ENCODE results near the gene SFTPB. TPM values are rescaled to one million over a fixed set of nuclear protein-coding genes. Genes with fewer than 3 reads are reported as not detected.
"Not testable (repeated sequence)": the region's sequence is repeated elsewhere in the genome, so short reads cannot be mapped to it uniquely, and the experiment has no call there.

SFTPB gene
- total RNA-seq, 3 donors from 2014 or later, result 3.7 TPM; not detected in 2

DNA sequence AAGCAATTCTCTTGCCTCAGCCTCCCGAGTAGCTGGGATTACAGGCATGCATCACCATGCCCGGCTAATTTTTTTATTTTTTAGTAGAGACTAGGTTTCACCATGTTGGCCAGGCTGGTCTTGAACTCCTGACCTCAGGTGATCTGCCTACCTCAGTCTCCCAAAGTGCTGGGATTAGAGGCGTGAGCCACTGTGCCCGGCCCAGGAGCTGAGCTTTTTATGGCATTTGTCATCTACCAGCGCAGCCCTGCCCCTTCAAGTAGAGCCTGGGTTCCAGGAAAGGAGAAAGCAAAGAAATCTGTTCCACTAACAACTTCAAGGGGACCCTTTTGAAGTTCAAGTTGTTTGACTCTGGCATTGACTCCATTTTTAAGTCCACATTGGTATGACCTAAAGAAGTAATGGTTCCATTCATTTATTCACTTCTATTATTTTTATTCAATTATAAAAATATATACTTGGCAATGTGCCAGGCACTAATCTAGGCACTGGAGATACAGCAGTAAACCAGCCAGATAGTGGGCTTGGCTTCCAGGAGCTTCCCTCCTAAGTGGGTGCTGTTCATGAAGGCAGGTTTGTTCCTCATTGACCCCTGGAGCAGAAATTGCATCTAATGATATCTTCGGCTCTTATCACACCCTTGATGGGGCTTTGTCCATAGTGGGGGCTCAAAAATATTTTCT, 8.0 kb upstream of the SFTPB start:
- H3K9me3 ChIP-seq, result no peaks in the 10 kb centered on the region
- no peaks in the 10 kb centered on the region for H3K36me3 ChIP-seq
- no peak overlapping the region for H3K27ac ChIP-seq
- intact Hi-C loops (cut with DNase I; ENCODE audit: low total_unique reads), result no loop called here
- no peak overlapping the region for H3K4me3 ChIP-seq
- peaks cover 0 to 5% of the 10 kb centered on the region in 2 donors for H3K4me1 ChIP-seq
- DNase-seq (ENCODE audit: low spot score in 2 of 2), result no peak
- no peaks in the 10 kb centered on the region for H3K27me3 ChIP-seq
- TF ChIP-seq POLR2AphosphoS5 (IDR thresholded peaks at IDR 0.05) (no peak), POLR2A (IDR thresholded peaks at IDR 0.05) (no peak)
- TF ChIP-seq, protein P1, sequence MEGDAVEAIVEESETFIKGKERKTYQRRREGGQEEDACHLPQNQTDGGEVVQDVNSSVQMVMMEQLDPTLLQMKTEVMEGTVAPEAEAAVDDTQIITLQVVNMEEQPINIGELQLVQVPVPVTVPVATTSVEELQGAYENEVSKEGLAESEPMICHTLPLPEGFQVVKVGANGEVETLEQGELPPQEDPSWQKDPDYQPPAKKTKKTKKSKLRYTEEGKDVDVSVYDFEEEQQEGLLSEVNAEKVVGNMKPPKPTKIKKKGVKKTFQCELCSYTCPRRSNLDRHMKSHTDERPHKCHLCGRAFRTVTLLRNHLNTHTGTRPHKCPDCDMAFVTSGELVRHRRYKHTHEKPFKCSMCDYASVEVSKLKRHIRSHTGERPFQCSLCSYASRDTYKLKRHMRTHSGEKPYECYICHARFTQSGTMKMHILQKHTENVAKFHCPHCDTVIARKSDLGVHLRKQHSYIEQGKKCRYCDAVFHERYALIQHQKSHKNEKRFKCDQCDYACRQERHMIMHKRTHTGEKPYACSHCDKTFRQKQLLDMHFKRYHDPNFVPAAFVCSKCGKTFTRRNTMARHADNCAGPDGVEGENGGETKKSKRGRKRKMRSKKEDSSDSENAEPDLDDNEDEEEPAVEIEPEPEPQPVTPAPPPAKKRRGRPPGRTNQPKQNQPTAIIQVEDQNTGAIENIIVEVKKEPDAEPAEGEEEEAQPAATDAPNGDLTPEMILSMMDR (IDR thresholded peaks at IDR 0.05), result no peak

DNA sequence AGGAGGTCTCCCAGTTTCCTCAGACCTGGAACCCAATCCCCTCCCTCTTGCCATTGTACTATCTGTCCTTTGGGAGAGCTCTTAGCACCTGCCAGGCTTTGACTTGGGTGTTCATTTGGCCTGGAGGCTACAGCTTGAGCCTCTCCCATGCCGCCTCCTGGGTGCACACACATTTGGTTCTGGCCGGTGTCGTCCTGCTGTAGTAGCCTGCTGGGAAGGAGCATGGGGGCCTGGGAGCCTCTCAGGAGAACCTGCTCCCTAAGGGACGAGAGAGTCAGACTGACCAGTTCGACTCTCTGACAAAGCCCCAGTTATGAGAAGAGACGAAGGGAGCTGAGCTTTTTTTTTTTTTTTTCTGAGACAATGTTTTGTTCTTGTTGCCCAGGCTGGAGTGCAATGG, 7.4 kb upstream of the SFTPB start:
- TF ChIP-seq POLR2AphosphoS5 (IDR thresholded peaks at IDR 0.05) (no peak), POLR2A (IDR thresholded peaks at IDR 0.05) (no peak)
- H3K27ac ChIP-seq, result no peak overlapping the region
- no peaks in the 10 kb centered on the region for H3K27me3 ChIP-seq
- no peaks in the 10 kb centered on the region for H3K9me3 ChIP-seq
- intact Hi-C loops (cut with DNase I; ENCODE audit: low total_unique reads), result no loop called here
- no peak overlapping the region for H3K4me3 ChIP-seq
- DNase-seq (ENCODE audit: low spot score in 2 of 2), result no peak
- H3K36me3 ChIP-seq, result no peaks in the 10 kb centered on the region
- peaks cover 0 to 5% of the 10 kb centered on the region in 2 donors for H3K4me1 ChIP-seq

DNA sequence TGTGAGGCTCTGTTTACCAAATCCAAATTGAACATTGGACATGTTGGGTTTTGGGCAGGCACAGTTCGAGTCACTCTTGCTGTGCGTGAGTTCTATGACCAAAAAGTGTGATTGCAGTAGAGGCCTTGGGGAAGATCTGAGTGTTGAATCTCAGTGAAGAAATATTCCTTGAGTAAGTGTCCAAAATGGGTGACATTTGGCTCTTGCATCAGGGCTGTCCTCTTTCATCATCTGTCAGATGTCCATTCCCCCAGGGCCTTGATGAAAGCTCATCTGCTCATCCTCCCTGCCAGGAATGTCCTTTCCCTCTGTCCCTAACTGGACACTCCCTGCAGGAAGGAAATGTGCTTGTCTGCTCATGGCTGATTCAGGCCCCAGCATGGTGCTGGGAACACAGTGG, 6.4 kb upstream of the SFTPB start:
- intact Hi-C loops (cut with DNase I; ENCODE audit: low total_unique reads), result no loop called here
- no peak overlapping the region for H3K4me3 ChIP-seq
- DNase-seq (ENCODE audit: low spot score in 2 of 2), result no peak
- peak in 1 of 3 donors; percentile 93 for TF ChIP-seq POLR2AphosphoS5 (IDR thresholded peaks at IDR 0.05)
- TF ChIP-seq, protein P1 (IDR thresholded peaks at IDR 0.05), result no peak
- TF ChIP-seq POLR2A (IDR thresholded peaks at IDR 0.05), result no peak
- no peaks in the 10 kb centered on the region for H3K36me3 ChIP-seq
- no peak overlapping the region for H3K27ac ChIP-seq
- H3K4me1 ChIP-seq, result peaks cover 0 to 5% of the 10 kb centered on the region in 2 donors
- no peaks in the 10 kb centered on the region for H3K9me3 ChIP-seq
- no peaks in the 10 kb centered on the region for H3K27me3 ChIP-seq

DNA sequence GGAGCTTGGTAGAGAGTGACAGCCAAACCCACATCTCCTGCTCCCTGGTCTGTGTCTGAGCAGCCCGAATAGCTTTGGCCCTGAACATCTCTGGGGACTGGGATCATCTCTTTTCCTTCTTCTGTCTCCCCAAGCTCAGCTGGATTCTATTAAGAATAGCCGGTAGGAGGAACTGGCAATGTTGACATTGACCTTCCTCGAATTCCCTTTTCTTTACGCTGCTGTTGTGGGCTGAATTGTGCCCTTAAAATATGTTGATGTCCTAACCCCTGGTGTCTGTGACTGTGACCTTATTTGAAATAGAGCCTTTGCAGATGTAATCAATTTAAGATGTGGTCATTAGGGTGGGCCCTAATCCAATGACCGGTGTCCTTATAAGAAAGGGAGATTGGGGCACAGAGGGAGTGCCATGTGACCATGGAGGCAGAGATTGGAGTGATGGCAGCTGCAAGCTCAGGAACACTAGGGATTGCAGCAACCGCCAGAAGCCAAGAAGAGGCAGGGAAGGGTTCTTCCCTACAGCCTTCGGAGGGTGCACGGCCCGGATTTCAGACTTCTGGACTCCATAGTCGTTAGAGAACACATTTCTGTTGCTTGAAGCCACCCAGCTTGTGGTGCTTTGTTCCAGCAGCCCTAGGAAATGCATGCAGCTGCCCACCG, 5.8 kb upstream of the SFTPB start:
- H3K9me3 ChIP-seq, result no peaks in the 10 kb centered on the region
- no peak overlapping the region for H3K27ac ChIP-seq
- H3K27me3 ChIP-seq, result no peaks in the 10 kb centered on the region
- intact Hi-C loops (cut with DNase I; ENCODE audit: low total_unique reads), result no loop called here
- peaks cover 0 to 3% of the 10 kb centered on the region in 2 donors for H3K4me1 ChIP-seq
- no peak for DNase-seq (ENCODE audit: low spot score in 2 of 2)
- no peak overlapping the region for H3K4me3 ChIP-seq
- no peaks in the 10 kb centered on the region for H3K36me3 ChIP-seq
- TF ChIP-seq POLR2A (IDR thresholded peaks at IDR 0.05), result no peak
- no peak for TF ChIP-seq POLR2AphosphoS5 (IDR thresholded peaks at IDR 0.05)
- TF ChIP-seq, protein P1 (IDR thresholded peaks at IDR 0.05), result no peak

DNA sequence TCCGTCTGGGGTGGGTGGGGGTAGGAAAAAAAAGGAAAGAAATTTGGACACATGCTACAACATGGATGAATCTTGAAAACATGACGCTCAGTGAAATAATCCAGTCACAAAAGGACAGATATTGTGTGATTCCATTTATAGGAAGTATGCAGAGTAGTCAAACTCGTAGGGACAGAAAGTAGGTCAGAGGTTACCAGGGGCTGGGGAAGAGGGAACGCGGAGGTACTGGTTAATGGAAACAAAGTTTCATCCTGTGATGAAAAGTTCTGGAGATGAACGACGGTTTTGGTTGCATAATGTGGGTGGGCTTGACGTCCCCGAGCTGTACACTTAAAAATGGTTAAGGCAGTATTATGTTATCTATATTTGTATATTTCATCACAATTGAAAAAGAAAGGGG, 4.5 kb upstream of the SFTPB start:
- H3K27ac ChIP-seq, result no peak overlapping the region
- no peaks in the 10 kb centered on the region for H3K36me3 ChIP-seq
- no peak for DNase-seq (ENCODE audit: low spot score in 2 of 2)
- H3K4me1 ChIP-seq, result no peaks in the 10 kb centered on the region
- H3K27me3 ChIP-seq, result no peaks in the 10 kb centered on the region
- intact Hi-C loops (cut with DNase I; ENCODE audit: low total_unique reads), result no loop called here
- H3K4me3 ChIP-seq, result no peak overlapping the region
- TF ChIP-seq POLR2A (IDR thresholded peaks at IDR 0.05) (no peak), POLR2AphosphoS5 (IDR thresholded peaks at IDR 0.05) (no peak)
- TF ChIP-seq, protein P1 (IDR thresholded peaks at IDR 0.05), result no peak
- no peaks in the 10 kb centered on the region for H3K9me3 ChIP-seq

DNA sequence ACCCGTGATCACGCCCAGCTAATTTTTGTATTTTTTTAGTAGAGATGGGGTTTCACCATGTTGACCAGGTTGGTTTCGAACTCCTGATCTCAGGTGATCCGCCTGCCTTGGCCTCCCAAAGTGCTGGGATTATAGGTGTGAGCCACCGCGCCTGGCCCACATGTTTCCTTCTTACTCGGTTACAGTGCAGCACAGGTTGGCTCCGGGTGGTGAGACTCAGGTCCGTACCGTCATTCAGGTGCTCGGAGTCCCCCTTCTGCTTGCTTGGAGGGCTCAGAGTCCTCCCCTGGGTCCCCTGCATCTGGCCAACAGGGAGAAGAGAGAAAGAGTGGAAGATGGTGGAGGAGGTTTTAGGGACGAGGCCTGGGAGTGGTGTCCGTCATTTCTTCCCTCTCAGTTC, 2.4 kb upstream of the SFTPB start:
- H3K36me3 ChIP-seq; intact Hi-C loops (cut with DNase I; ENCODE audit: low total_unique reads); DNase-seq (ENCODE audit: low spot score in 2 of 2); H3K9me3 ChIP-seq; H3K27me3 ChIP-seq; H3K4me3 ChIP-seq; H3K27ac ChIP-seq; H3K4me1 ChIP-seq: not testable (repeated sequence)
